AG10803 (cell line): Measurements from ENCODE around the gene CFAP43.
"Not testable (repeated sequence)": the region's sequence is repeated elsewhere in the genome, so short reads cannot be mapped to it uniquely, and the experiment has no call there.

Experiments used
- DNase-seq: peaks from one replicate; pipeline ENCODE4 v3.0.0; 2010; ENCODE audit warnings: low read depth
- H3K4me3 ChIP-seq: 2 replicates; pipeline ENCODE4 v1.5.1; 2011; ENCODE audit warnings: mild to moderate bottlenecking, low read length, control low read depth
- CTCF ChIP-seq: conservative IDR thresholded peaks from 2 replicates; pipeline ENCODE4 v1.5.1; 2011; ENCODE audit warnings: mild to moderate bottlenecking, low read length, control low read depth, inconsistent platforms

Gene CFAP43

GRCh38 chr10:104250371-104250770 is 18.2 kb upstream of the CFAP43 start:
- no peak for DNase-seq
- TF ChIP-seq CTCF = no peak

GRCh38 chr10:104248931-104249330 is 16.8 kb upstream of the CFAP43 start:
- not testable (repeated sequence) for H3K4me3 ChIP-seq, DNase-seq

More at GRCh38 chr10:104250371-104250770, 18.2 kb upstream of the CFAP43 start:
- no peak overlapping the region for H3K4me3 ChIP-seq

- H3K4me3 ChIP-seq = no peak overlapping the region
- no peak for TF ChIP-seq CTCF
- no peak for DNase-seq
Observed at GRCh38 chr10:104247513-104248146, 15.5 kb upstream of the CFAP43 start.

- H3K4me3 ChIP-seq = no peak overlapping the region
- no peak for TF ChIP-seq CTCF
- peak; percentile 43 for DNase-seq
Observed at GRCh38 chr10:104246976-104247375, 14.8 kb upstream of the CFAP43 start.

- H3K4me3 ChIP-seq = no peak overlapping the region
- TF ChIP-seq CTCF = no peak
- no peak for DNase-seq
Observed at GRCh38 chr10:104245066-104245632, 13.0 kb upstream of the CFAP43 start.

GRCh38 chr10:104243512-104243911 is 11.3 kb upstream of the CFAP43 start:
- H3K4me3 ChIP-seq = no peak overlapping the region
- DNase-seq = no peak
- no peak for TF ChIP-seq CTCF

- not testable (repeated sequence) for H3K4me3 ChIP-seq, DNase-seq
Observed at GRCh38 chr10:104243009-104243408, 10.8 kb upstream of the CFAP43 start.

- no peak overlapping the region for H3K4me3 ChIP-seq
- TF ChIP-seq CTCF = no peak
- no peak for DNase-seq
Observed at GRCh38 chr10:104242545-104242944, 10.4 kb upstream of the CFAP43 start.
